ENCODE data around the gene KRT8. TPM values are rescaled to one million over a fixed set of nuclear protein-coding genes. Genes with fewer than 3 reads are reported as not detected.

The KRT8 gene
- total and polyA plus RNA-seq, 2 of the 13 experiments (the other 11 are each of a cell fraction or from before 2014, with no cell fraction given) = 498 to 718 TPM

DNA sequence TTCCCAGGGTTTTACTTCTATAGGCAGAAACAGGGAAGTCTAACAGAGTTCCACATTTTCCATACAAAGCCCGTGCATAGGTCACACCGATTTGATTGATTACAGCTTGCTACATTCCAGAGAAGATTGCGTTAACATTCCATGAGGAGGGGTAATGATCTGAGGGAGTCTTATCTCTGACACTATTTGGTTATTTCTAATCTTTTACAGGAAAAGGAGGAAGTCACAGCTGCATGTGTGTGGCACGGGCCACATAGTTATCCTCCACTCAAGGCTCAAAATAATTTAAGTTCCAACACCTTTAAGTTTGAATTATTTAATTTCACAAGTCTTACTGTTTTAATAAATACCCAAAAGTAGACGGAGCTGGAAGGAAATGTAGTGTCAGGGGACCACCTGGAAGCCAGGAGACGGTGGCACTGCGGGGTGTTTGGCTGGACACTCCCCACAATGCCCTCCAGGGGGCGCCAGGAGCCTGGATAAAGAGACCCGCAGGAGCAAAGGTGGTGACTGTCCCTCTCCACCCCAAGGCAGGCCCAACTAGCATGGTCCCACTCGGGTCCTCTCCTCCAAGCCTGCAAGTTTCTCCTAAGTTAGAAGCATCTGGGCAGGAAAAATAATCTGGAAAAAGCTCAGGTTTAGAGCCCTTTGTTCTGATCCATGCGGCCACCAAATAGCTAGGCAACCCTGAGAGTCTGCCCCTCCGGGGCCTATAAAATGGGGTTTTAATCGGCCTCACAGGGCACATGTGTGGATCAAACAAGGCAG lies 20.2 kb downstream of the KRT8 start (continued):
- TF ChIP-seq, protein P1, sequence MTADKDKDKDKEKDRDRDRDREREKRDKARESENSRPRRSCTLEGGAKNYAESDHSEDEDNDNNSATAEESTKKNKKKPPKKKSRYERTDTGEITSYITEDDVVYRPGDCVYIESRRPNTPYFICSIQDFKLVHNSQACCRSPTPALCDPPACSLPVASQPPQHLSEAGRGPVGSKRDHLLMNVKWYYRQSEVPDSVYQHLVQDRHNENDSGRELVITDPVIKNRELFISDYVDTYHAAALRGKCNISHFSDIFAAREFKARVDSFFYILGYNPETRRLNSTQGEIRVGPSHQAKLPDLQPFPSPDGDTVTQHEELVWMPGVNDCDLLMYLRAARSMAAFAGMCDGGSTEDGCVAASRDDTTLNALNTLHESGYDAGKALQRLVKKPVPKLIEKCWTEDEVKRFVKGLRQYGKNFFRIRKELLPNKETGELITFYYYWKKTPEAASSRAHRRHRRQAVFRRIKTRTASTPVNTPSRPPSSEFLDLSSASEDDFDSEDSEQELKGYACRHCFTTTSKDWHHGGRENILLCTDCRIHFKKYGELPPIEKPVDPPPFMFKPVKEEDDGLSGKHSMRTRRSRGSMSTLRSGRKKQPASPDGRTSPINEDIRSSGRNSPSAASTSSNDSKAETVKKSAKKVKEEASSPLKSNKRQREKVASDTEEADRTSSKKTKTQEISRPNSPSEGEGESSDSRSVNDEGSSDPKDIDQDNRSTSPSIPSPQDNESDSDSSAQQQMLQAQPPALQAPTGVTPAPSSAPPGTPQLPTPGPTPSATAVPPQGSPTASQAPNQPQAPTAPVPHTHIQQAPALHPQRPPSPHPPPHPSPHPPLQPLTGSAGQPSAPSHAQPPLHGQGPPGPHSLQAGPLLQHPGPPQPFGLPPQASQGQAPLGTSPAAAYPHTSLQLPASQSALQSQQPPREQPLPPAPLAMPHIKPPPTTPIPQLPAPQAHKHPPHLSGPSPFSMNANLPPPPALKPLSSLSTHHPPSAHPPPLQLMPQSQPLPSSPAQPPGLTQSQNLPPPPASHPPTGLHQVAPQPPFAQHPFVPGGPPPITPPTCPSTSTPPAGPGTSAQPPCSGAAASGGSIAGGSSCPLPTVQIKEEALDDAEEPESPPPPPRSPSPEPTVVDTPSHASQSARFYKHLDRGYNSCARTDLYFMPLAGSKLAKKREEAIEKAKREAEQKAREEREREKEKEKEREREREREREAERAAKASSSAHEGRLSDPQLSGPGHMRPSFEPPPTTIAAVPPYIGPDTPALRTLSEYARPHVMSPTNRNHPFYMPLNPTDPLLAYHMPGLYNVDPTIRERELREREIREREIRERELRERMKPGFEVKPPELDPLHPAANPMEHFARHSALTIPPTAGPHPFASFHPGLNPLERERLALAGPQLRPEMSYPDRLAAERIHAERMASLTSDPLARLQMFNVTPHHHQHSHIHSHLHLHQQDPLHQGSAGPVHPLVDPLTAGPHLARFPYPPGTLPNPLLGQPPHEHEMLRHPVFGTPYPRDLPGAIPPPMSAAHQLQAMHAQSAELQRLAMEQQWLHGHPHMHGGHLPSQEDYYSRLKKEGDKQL (CRISPR knock-in tag; IDR thresholded peaks at IDR 0.05; ENCODE audit: low read depth) = 0 out of 2 replicates have a peak, but pooled peaks have one; percentile 65
- TF ChIP-seq ZNF317 (CRISPR knock-in tag; IDR thresholded peaks at IDR 0.05) (0 out of 2 replicates have a peak, but pooled peaks have one; percentile 51), ATF4 (CRISPR knock-in tag; IDR thresholded peaks at IDR 0.05) (peak in 1 of 2 experiments; percentile 97; a peak in 2 of 4 replicates), GATA4 (IDR thresholded peaks at IDR 0.05; ENCODE audit: borderline replicate concordance, low read depth) (peak; percentile 85; the same call in 1 of the 2 replicates), ZNF280D (CRISPR knock-in tag; IDR thresholded peaks at IDR 0.05) (peak; percentile 38; the same call in 1 of the 2 replicates), ZNF34 (CRISPR knock-in tag; IDR thresholded peaks at IDR 0.05; ENCODE audit: borderline replicate concordance) (no peak), FOXA3 (CRISPR knock-in tag; IDR thresholded peaks at IDR 0.05) (peak; percentile 72), ZNF264 (CRISPR knock-in tag; IDR thresholded peaks at IDR 0.05) (no peak), PATZ1 (CRISPR knock-in tag; IDR thresholded peaks at IDR 0.05) (peak; percentile 59; the same call in 1 of the 2 replicates), YY1 (IDR thresholded peaks at IDR 0.05; ENCODE audit: insufficient read depth, insufficient replicate concordance, low read depth, low read length) (peak; percentile 46), TEAD2 (CRISPR knock-in tag; IDR thresholded peaks at IDR 0.05) (no peak), NCOR1 (IDR thresholded peaks at IDR 0.05; ENCODE audit: borderline replicate concordance, low read length) (peak; percentile 81; the same call in 1 of the 2 replicates), KDM4B (CRISPR knock-in tag; IDR thresholded peaks at IDR 0.05) (0 out of 2 replicates have a peak, but pooled peaks have one; percentile 21), ZNF441 (CRISPR knock-in tag; IDR thresholded peaks at IDR 0.05; ENCODE audit: borderline replicate concordance) (no peak)
